HepG2 (cell line): ENCODE results near the gene MARF1. TPM values are rescaled to one million over a fixed set of nuclear protein-coding genes. Genes with fewer than 3 reads are reported as not detected.
A peak's percentile ranks its signal among the peaks of the same experiment; 100 is the strongest.

Experiments used
- ARNT2 ChIP-seq: sonication (generic); formaldehyde crosslinking; IDR thresholded peaks from 2 replicates; pipeline ENCODE4 v1.8.0; 2022; ENCODE audit warnings: mild to moderate bottlenecking, low read depth, missing genetic modification reagents, moderate library complexity
- KMT2B ChIP-seq: IDR thresholded peaks from 2 replicates; pipeline ENCODE4 v1.6.1; 2016; ENCODE audit warnings: missing genetic modification reagents, missing compliant biosample characterization
- RBFOX2 ChIP-seq: fragments of 200-400 bp; formaldehyde crosslinking; IDR thresholded peaks from 2 replicates; pipeline ENCODE4 v1.6.1; 2017; ENCODE audit warnings: low read depth, mild to moderate bottlenecking, low read length
- SRSF4 ChIP-seq: fragments of 200-400 bp; formaldehyde crosslinking; IDR thresholded peaks from one replicate; pipeline ENCODE4 v1.6.1; 2018; ENCODE audit warnings: mild to moderate bottlenecking, low read depth, low read length, moderate library complexity; ENCODE audit not compliant: poor library complexity, severe bottlenecking
- ZMYM2 ChIP-seq: sonication (generic); formaldehyde crosslinking; IDR thresholded peaks from 2 replicates; pipeline ENCODE4 v1.8.0; 2022; ENCODE audit warnings: mild to moderate bottlenecking, missing genetic modification reagents
- ZNF317 ChIP-seq: sonication (generic); formaldehyde crosslinking; IDR thresholded peaks from 2 replicates; pipeline ENCODE4 v1.5.0; 2020; ENCODE audit warnings: mild to moderate bottlenecking, missing genetic modification reagents
- ZNF543 ChIP-seq: sonication (generic); formaldehyde crosslinking; IDR thresholded peaks from 2 replicates; pipeline ENCODE4 v1.4.0; 2020; ENCODE audit warnings: mild to moderate bottlenecking, missing genetic modification reagents
- ZZZ3 ChIP-seq: sonication (generic); formaldehyde crosslinking; IDR thresholded peaks from 2 replicates; pipeline ENCODE4 v1.4.0; 2020; ENCODE audit warnings: missing genetic modification reagents, mild to moderate bottlenecking, borderline replicate concordance
- polyA plus RNA-seq, 8 experiments: library from polyadenylated mRNA; depleted of rRNA in 3 of 8; stranded (reverse) in 7 of 8; unstranded in 1 of 8; fragments of >200 nt; fragmentation: Illumina TruSeq in 4 of 8; extraction: Trizol in 4 of 8; gene quantifications; 2 replicates each; pipeline versions ENCODE4 v1.2.1 to v1.2.3, GENCODE V29; 2011 to 2016; ENCODE audit warnings: low read depth in 4 of 8, missing spikeins in 1 of 8, mixed read lengths in 1 of 8; ENCODE audit not compliant: insufficient read depth in 1 of 8
- total RNA-seq, 5 experiments: library from RNA; depleted of rRNA; stranded (reverse); fragments of >200 nt; fragmentation: Illumina TruSeq; extraction: Trizol; gene quantifications; 2 replicates each; pipeline ENCODE4 v1.2.3, GENCODE V29; 2016; ENCODE audit warnings: low read depth in 1 of 5
- TF ChIP-seq, protein P1 (sequence below): sonication (generic); formaldehyde crosslinking; IDR thresholded peaks from 2 replicates; pipeline ENCODE4 v1.4.0; 2020; ENCODE audit warnings: missing genetic modification reagents
- TF ChIP-seq, protein P2 (sequence below): sonication (generic); formaldehyde crosslinking; IDR thresholded peaks from 2 replicates; pipeline ENCODE4 v1.4.0; 2020; ENCODE audit warnings: missing genetic modification reagents
- TF ChIP-seq, protein P3 (sequence below): sonication (generic); formaldehyde crosslinking; IDR thresholded peaks from 2 replicates; pipeline ENCODE4 v1.5.0; 2020; ENCODE audit warnings: mild to moderate bottlenecking, missing genetic modification reagents
- TF ChIP-seq, protein P4 (sequence below): sonication (generic); formaldehyde crosslinking; IDR thresholded peaks from 2 replicates; pipeline ENCODE4 v1.4.0; 2020; ENCODE audit warnings: missing genetic modification reagents

Gene MARF1
- total and polyA plus RNA-seq, 2 of the 13 experiments (the other 11 are each of a cell fraction or from before 2014, with no cell fraction given): 8.7 to 20.7 TPM

DNA sequence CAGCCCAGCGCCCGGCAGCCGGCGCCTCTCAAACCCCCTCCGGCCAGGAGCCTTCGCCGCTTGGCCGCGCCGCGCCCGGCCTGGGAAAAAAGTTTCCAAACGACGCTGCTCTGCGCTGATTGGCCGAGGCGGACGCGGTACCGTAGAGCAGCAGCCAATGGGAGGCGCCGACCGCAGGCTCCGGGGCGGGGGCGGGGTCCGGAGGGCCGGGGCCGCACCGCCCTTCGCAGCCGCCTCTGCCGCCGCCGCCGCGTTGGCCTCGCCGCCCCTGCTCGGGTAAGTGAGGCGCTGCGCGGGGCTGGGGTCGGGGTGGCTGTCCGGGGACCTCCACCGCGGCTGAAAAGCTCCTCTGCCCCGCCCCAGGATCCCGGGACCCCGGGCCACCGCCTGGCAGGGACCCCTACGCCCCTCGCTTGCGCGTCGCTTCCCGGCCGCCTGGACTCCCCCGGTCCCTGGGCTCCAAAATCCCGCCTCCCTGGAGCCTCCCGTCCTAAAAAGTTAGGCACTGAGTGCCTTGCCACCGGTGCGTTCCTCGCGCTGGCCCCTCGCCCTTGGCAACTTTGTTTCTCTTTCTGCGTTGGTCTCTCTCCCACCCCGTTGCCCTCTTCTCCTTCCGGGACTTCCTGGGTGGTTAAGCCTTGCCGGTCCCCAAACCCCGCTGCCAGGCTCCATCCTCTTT lies 7.2 kb upstream of the MARF1 start, which contains the start of gene NDE1 (continued):
- TF ChIP-seq, protein P1, sequence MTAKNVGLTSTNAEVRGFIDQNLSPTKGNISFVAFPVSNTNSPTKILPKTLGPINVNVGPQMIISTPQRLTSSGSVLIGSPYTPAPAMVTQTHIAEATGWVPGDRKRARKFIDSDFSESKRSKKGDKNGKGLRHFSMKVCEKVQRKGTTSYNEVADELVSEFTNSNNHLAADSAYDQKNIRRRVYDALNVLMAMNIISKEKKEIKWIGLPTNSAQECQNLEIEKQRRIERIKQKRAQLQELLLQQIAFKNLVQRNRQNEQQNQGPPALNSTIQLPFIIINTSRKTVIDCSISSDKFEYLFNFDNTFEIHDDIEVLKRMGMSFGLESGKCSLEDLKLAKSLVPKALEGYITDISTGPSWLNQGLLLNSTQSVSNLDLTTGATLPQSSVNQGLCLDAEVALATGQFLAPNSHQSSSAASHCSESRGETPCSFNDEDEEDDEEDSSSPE (CRISPR knock-in tag): peak; percentile 96
- TF ChIP-seq ZZZ3 (CRISPR knock-in tag) (peak; percentile 60; the same call in 1 of the 2 replicates), ZNF317 (CRISPR knock-in tag) (no peak), SRSF4 (no peak), ZMYM2 (CRISPR knock-in tag) (no peak), KMT2B (CRISPR knock-in tag) (no peak), RBFOX2 (peak; percentile 88), ZNF543 (CRISPR knock-in tag) (peak; percentile 81; the same call in 1 of the 2 replicates), ARNT2 (CRISPR knock-in tag) (peak; percentile 95)
- TF ChIP-seq, protein P2, sequence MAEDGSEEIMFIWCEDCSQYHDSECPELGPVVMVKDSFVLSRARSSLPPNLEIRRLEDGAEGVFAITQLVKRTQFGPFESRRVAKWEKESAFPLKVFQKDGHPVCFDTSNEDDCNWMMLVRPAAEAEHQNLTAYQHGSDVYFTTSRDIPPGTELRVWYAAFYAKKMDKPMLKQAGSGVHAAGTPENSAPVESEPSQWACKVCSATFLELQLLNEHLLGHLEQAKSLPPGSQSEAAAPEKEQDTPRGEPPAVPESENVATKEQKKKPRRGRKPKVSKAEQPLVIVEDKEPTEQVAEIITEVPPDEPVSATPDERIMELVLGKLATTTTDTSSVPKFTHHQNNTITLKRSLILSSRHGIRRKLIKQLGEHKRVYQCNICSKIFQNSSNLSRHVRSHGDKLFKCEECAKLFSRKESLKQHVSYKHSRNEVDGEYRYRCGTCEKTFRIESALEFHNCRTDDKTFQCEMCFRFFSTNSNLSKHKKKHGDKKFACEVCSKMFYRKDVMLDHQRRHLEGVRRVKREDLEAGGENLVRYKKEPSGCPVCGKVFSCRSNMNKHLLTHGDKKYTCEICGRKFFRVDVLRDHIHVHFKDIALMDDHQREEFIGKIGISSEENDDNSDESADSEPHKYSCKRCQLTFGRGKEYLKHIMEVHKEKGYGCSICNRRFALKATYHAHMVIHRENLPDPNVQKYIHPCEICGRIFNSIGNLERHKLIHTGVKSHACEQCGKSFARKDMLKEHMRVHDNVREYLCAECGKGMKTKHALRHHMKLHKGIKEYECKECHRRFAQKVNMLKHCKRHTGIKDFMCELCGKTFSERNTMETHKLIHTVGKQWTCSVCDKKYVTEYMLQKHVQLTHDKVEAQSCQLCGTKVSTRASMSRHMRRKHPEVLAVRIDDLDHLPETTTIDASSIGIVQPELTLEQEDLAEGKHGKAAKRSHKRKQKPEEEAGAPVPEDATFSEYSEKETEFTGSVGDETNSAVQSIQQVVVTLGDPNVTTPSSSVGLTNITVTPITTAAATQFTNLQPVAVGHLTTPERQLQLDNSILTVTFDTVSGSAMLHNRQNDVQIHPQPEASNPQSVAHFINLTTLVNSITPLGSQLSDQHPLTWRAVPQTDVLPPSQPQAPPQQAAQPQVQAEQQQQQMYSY (CRISPR knock-in tag): no peak; the same call in 1 of the 2 replicates
- TF ChIP-seq, protein P3, sequence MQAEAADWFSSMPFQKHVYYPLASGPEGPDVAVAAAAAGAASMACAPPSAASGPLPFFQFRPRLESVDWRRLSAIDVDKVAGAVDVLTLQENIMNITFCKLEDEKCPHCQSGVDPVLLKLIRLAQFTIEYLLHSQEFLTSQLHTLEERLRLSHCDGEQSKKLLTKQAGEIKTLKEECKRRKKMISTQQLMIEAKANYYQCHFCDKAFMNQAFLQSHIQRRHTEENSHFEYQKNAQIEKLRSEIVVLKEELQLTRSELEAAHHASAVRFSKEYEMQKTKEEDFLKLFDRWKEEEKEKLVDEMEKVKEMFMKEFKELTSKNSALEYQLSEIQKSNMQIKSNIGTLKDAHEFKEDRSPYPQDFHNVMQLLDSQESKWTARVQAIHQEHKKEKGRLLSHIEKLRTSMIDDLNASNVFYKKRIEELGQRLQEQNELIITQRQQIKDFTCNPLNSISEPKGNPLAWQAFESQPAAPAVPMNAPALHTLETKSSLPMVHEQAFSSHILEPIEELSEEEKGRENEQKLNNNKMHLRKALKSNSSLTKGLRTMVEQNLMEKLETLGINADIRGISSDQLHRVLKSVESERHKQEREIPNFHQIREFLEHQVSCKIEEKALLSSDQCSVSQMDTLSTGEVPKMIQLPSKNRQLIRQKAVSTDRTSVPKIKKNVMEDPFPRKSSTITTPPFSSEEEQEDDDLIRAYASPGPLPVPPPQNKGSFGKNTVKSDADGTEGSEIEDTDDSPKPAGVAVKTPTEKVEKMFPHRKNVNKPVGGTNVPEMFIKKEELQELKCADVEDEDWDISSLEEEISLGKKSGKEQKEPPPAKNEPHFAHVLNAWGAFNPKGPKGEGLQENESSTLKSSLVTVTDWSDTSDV (CRISPR knock-in tag): no peak
- TF ChIP-seq, protein P4, sequence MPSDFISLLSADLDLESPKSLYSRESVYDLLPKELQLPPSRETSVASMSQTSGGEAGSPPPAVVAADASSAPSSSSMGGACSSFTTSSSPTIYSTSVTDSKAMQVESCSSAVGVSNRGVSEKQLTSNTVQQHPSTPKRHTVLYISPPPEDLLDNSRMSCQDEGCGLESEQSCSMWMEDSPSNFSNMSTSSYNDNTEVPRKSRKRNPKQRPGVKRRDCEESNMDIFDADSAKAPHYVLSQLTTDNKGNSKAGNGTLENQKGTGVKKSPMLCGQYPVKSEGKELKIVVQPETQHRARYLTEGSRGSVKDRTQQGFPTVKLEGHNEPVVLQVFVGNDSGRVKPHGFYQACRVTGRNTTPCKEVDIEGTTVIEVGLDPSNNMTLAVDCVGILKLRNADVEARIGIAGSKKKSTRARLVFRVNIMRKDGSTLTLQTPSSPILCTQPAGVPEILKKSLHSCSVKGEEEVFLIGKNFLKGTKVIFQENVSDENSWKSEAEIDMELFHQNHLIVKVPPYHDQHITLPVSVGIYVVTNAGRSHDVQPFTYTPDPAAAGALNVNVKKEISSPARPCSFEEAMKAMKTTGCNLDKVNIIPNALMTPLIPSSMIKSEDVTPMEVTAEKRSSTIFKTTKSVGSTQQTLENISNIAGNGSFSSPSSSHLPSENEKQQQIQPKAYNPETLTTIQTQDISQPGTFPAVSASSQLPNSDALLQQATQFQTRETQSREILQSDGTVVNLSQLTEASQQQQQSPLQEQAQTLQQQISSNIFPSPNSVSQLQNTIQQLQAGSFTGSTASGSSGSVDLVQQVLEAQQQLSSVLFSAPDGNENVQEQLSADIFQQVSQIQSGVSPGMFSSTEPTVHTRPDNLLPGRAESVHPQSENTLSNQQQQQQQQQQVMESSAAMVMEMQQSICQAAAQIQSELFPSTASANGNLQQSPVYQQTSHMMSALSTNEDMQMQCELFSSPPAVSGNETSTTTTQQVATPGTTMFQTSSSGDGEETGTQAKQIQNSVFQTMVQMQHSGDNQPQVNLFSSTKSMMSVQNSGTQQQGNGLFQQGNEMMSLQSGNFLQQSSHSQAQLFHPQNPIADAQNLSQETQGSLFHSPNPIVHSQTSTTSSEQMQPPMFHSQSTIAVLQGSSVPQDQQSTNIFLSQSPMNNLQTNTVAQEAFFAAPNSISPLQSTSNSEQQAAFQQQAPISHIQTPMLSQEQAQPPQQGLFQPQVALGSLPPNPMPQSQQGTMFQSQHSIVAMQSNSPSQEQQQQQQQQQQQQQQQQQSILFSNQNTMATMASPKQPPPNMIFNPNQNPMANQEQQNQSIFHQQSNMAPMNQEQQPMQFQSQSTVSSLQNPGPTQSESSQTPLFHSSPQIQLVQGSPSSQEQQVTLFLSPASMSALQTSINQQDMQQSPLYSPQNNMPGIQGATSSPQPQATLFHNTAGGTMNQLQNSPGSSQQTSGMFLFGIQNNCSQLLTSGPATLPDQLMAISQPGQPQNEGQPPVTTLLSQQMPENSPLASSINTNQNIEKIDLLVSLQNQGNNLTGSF: peak; percentile 37; the same call in 1 of the 2 replicates
